Trophoblast cell (in vitro differentiated cells and primary cell): ENCODE results near the gene NFATC1.

Experiments used
- DNase-seq, 2 donors: peaks; one replicate each; pipeline ENCODE4 v3.0.0-alpha.2; 2016
- H2AFZ ChIP-seq: 2 replicates; pipeline ENCODE4 v1.6.1; 2013; ENCODE audit warnings: low read length, moderate library complexity, mild to moderate bottlenecking; ENCODE audit not compliant: insufficient read depth, poor library complexity
- H2AK5ac ChIP-seq: 2 replicates; pipeline ENCODE4 v1.6.1; 2013; ENCODE audit warnings: mild to moderate bottlenecking, low read length
- H2BK120ac ChIP-seq: 2 replicates; pipeline ENCODE4 v1.6.1; 2013; ENCODE audit warnings: low read length, mild to moderate bottlenecking, moderate library complexity; ENCODE audit not compliant: insufficient read depth, poor library complexity
- H2BK12ac ChIP-seq: 2 replicates; pipeline ENCODE4 v1.6.1; 2013; ENCODE audit warnings: mild to moderate bottlenecking, low read length, moderate library complexity
- H2BK5ac ChIP-seq: 2 replicates; pipeline ENCODE4 v1.6.1; 2013; ENCODE audit warnings: low read length, low read depth, moderate library complexity, mild to moderate bottlenecking; ENCODE audit not compliant: poor library complexity
- H3K14ac ChIP-seq: 2 replicates; pipeline ENCODE4 v1.6.1; 2013; ENCODE audit warnings: mild to moderate bottlenecking, low read length
- H3K18ac ChIP-seq: 2 replicates; pipeline ENCODE4 v1.6.1; 2013; ENCODE audit warnings: mild to moderate bottlenecking, low read length
- H3K23ac ChIP-seq: 2 replicates; pipeline ENCODE4 v1.6.1; 2013; ENCODE audit warnings: low read length
- H3K27ac ChIP-seq: 2 replicates; pipeline ENCODE4 v1.5.1; 2013; ENCODE audit warnings: low read depth, mild to moderate bottlenecking, inconsistent platforms, low read length, moderate library complexity
- H3K27me3 ChIP-seq: 2 replicates; pipeline ENCODE4 v1.6.1; 2013; ENCODE audit warnings: inconsistent platforms, mild to moderate bottlenecking, low read length, moderate library complexity; ENCODE audit not compliant: insufficient read depth
- H3K36me3 ChIP-seq, 2 experiments: 1 replicate in 1 of 2; 2 replicates in 1 of 2; pipeline ENCODE4 v1.6.1; 2013; ENCODE audit warnings: low read length in 2 of 2, mild to moderate bottlenecking in 2 of 2, moderate library complexity in 1 of 2; ENCODE audit not compliant: insufficient read depth in 2 of 2, control insufficient read depth in 1 of 2
- H3K4ac ChIP-seq: 2 replicates; pipeline ENCODE4 v1.6.1; 2013; ENCODE audit warnings: low read depth, mild to moderate bottlenecking, low read length, moderate library complexity
- H3K4me1 ChIP-seq, 2 experiments: 1 replicate in 1 of 2; 2 replicates in 1 of 2; pipeline ENCODE4 v1.6.1; 2013; ENCODE audit warnings: low read length in 2 of 2, mild to moderate bottlenecking in 2 of 2, moderate library complexity in 1 of 2; ENCODE audit not compliant: insufficient read depth in 2 of 2, control insufficient read depth in 1 of 2
- H3K4me2 ChIP-seq: 2 replicates; pipeline ENCODE4 v1.6.1; 2013; ENCODE audit warnings: inconsistent platforms, mild to moderate bottlenecking, low read length, moderate library complexity
- H3K4me3 ChIP-seq: 2 replicates; pipeline ENCODE4 v1.5.1; 2013; ENCODE audit warnings: mild to moderate bottlenecking, low read depth, low read length, inconsistent platforms
- H3K79me1 ChIP-seq: one replicate; pipeline ENCODE4 v1.6.1; 2013; ENCODE audit warnings: low read length
- H3K79me2 ChIP-seq: 2 replicates; pipeline ENCODE4 v1.6.1; 2013; ENCODE audit warnings: low read length, mild to moderate bottlenecking; ENCODE audit not compliant: control insufficient read depth, insufficient read depth, poor library complexity
- H3K9ac ChIP-seq: 2 replicates; pipeline ENCODE4 v1.6.1; 2013; ENCODE audit warnings: mild to moderate bottlenecking, low read length
- H3K9me3 ChIP-seq: 2 replicates; pipeline ENCODE4 v1.6.1; 2013; ENCODE audit warnings: low read depth, mild to moderate bottlenecking, control low read depth, inconsistent platforms, low read length; ENCODE audit not compliant: insufficient read depth
- H4K12ac ChIP-seq: 2 replicates; pipeline ENCODE4 v1.6.1; 2013; ENCODE audit warnings: low read depth, mild to moderate bottlenecking, low read length, moderate library complexity
- H4K8ac ChIP-seq: 2 replicates; pipeline ENCODE4 v1.6.1; 2013; ENCODE audit warnings: low read depth, mild to moderate bottlenecking, low read length, moderate library complexity
- H4K91ac ChIP-seq: one replicate; pipeline ENCODE4 v1.6.1; 2013; ENCODE audit warnings: low read depth, mild to moderate bottlenecking, low read length, moderate library complexity
- WGBS: extraction: QIAGEN DNeasy Blood & Tissue Kit; methylation state at CpG from one replicate; pipeline ENCODE4 v1.1.7; 2013; ENCODE audit warnings: missing lambda C conversion rate; ENCODE audit not compliant: insufficient read length, insufficient coverage; ENCODE audit errors: extremely low coverage; 5-methylcytosine and 5-hydroxymethylcytosine counted together

NFATC1 gene

GRCh38 chr18:79382681-79383387 is 12.9 kb upstream of the NFATC1 start:
- no peaks in the 10 kb centered on the region for H3K27me3 ChIP-seq
- H3K36me3 ChIP-seq: no peaks in the 10 kb centered on the region
- no peak overlapping the region for H2BK5ac ChIP-seq
- H3K4ac ChIP-seq: no peak overlapping the region
- no peak overlapping the region for H3K14ac ChIP-seq
- no peak overlapping the region for H3K9ac ChIP-seq
- no peak overlapping the region for H2BK120ac ChIP-seq
- H3K4me1 ChIP-seq: no peaks in the 10 kb centered on the region
- no CpG with 5 or more reads among the region's 27 CpGs for WGBS
- H3K4me3 ChIP-seq: no peak overlapping the region
- H3K18ac ChIP-seq: no peak overlapping the region
- no peak overlapping the region for H3K4me2 ChIP-seq
- H2BK12ac ChIP-seq: no peak overlapping the region
- DNase-seq: no peak
- H4K12ac ChIP-seq: no peak overlapping the region
- no peak overlapping the region for H4K91ac ChIP-seq
- no peaks in the 10 kb centered on the region for H3K79me2 ChIP-seq
- no peak overlapping the region for H2AK5ac ChIP-seq
- no peak overlapping the region for H2AFZ ChIP-seq
- no peaks in the 10 kb centered on the region for H3K9me3 ChIP-seq
- H3K27ac ChIP-seq: no peak overlapping the region
- no peak overlapping the region for H3K23ac ChIP-seq
- H4K8ac ChIP-seq: no peak overlapping the region
- H3K79me1 ChIP-seq: no peaks in the 10 kb centered on the region

GRCh38 chr18:79383388-79384056 is 12.2 kb upstream of the NFATC1 start:
- no peaks in the 10 kb centered on the region for H3K79me1 ChIP-seq

GRCh38 chr18:79384151-79384807 is 11.5 kb upstream of the NFATC1 start:
- Histone ChIP-seq H2BK5ac (no peak overlapping the region), H3K23ac (no peak overlapping the region), H4K91ac (no peak overlapping the region), H3K4ac (no peak overlapping the region), H2BK12ac (no peak overlapping the region), H3K4me2 (no peak overlapping the region), H3K18ac (no peak overlapping the region), H3K27ac (no peak overlapping the region), H3K4me1 (no peaks in the 10 kb centered on the region), H2AFZ (no peak overlapping the region), H3K36me3 (no peaks in the 10 kb centered on the region), H4K8ac (no peak overlapping the region), H3K9ac (no peak overlapping the region), H3K14ac (no peak overlapping the region), H3K9me3 (no peaks in the 10 kb centered on the region), H3K79me2 (no peaks in the 10 kb centered on the region), H4K12ac (no peak overlapping the region), H3K27me3 (no peaks in the 10 kb centered on the region), H3K79me1 (no peaks in the 10 kb centered on the region), H3K4me3 (no peak overlapping the region), H2BK120ac (no peak overlapping the region), H2AK5ac (no peak overlapping the region)
- no peak for DNase-seq
- no CpG with 5 or more reads among the region's 17 CpGs for WGBS

More at GRCh38 chr18:79383388-79384056, 12.2 kb upstream of the NFATC1 start:
- no CpG with 5 or more reads among the region's 20 CpGs for WGBS
- H3K14ac ChIP-seq: no peak overlapping the region
- H3K4me1 ChIP-seq: no peaks in the 10 kb centered on the region
- H3K18ac ChIP-seq: no peak overlapping the region
- no peak overlapping the region for H2BK12ac ChIP-seq
- H3K36me3 ChIP-seq: no peaks in the 10 kb centered on the region
- no peak for DNase-seq
- no peaks in the 10 kb centered on the region for H3K27me3 ChIP-seq
- no peak overlapping the region for H3K23ac ChIP-seq
- H2AK5ac ChIP-seq: no peak overlapping the region
- H2BK120ac ChIP-seq: no peak overlapping the region
- H3K4me2 ChIP-seq: no peak overlapping the region
- no peak overlapping the region for H3K27ac ChIP-seq
- no peak overlapping the region for H4K91ac ChIP-seq
- H3K4ac ChIP-seq: no peak overlapping the region
- H2AFZ ChIP-seq: no peak overlapping the region
- no peaks in the 10 kb centered on the region for H3K9me3 ChIP-seq
- no peak overlapping the region for H2BK5ac ChIP-seq
- no peak overlapping the region for H4K12ac ChIP-seq
- no peak overlapping the region for H3K9ac ChIP-seq
- no peaks in the 10 kb centered on the region for H3K79me2 ChIP-seq
- no peak overlapping the region for H4K8ac ChIP-seq
- H3K4me3 ChIP-seq: no peak overlapping the region

GRCh38 chr18:79384834-79385233 is 10.9 kb upstream of the NFATC1 start:
- no peak overlapping the region for H4K91ac ChIP-seq
- no peak overlapping the region for H3K9ac ChIP-seq
- H2BK12ac ChIP-seq: no peak overlapping the region
- no peak overlapping the region for H3K23ac ChIP-seq
- no CpG with 5 or more reads among the region's 16 CpGs for WGBS
- H3K4ac ChIP-seq: no peak overlapping the region
- no peak overlapping the region for H3K18ac ChIP-seq
- no peaks in the 10 kb centered on the region for H3K79me1 ChIP-seq
- H3K4me2 ChIP-seq: no peak overlapping the region
- no peak overlapping the region for H3K27ac ChIP-seq
- no peaks in the 10 kb centered on the region for H3K27me3 ChIP-seq
- no peak overlapping the region for H4K8ac ChIP-seq
- no peak for DNase-seq
- H4K12ac ChIP-seq: no peak overlapping the region
- no peak overlapping the region for H3K4me3 ChIP-seq
- H2BK120ac ChIP-seq: no peak overlapping the region
- H2BK5ac ChIP-seq: no peak overlapping the region
- no peaks in the 10 kb centered on the region for H3K9me3 ChIP-seq
- H3K36me3 ChIP-seq: no peaks in the 10 kb centered on the region
- H3K79me2 ChIP-seq: no peaks in the 10 kb centered on the region
- H3K4me1 ChIP-seq: no peaks in the 10 kb centered on the region
- no peak overlapping the region for H2AK5ac ChIP-seq
- H3K14ac ChIP-seq: no peak overlapping the region
- no peak overlapping the region for H2AFZ ChIP-seq
